ENCODE results near the gene SLC6A18. TPM values are rescaled to one million over a fixed set of nuclear protein-coding genes. Genes with fewer than 3 reads are reported as not detected.
A peak's percentile ranks its signal among the peaks of the same experiment; 100 is the strongest.

SLC6A18 gene
- total and polyA plus RNA-seq, 9 of the 15 experiments (the other 6 are each of a cell fraction or from before 2014, with no cell fraction given) = not detected

DNA sequence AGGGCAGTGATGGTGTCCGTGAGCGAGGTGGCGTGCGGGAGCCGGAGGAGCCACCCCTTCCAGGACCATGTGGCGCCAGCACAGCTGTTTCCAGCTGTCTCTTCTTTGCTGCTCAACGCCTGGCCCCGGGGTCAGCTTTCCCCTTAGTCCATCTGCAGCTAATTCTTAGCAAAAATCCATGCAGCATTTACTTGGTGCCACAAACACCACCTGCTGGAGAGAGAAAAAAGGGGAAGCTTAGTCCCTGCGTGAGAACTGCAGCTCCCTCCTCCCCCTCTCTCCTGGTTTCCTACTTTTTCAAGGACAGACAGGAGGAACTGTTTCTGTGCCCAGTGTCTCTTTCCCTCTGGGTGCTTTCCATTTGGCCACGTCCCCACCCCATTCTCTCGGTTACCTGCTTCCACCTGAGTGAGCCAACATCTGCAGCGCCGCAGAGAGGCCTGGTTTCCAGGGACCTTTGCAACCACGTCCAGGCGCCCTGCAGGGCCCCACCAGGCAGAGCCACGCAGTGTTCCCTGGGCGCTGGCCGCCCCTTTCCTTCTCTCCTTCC lies 20.4 kb upstream of the SLC6A18 start (continued):
- TF ChIP-seq TAF1 (IDR thresholded peaks at IDR 0.05; ENCODE audit: control insufficient read depth, extremely low read depth, insufficient read depth, low read length, severe bottlenecking) (no peak), MIER1 (IDR thresholded peaks at IDR 0.05; ENCODE audit: low read depth) (no peak), PHB2 (IDR thresholded peaks at IDR 0.05; ENCODE audit: low read depth) (no peak), RB1 (IDR thresholded peaks at IDR 0.05; ENCODE audit: low read depth) (peak; percentile 46; the same call in 1 of the 2 replicates), HDGF (IDR thresholded peaks at IDR 0.05) (no peak), SNIP1 (IDR thresholded peaks at IDR 0.05; ENCODE audit: low read depth) (no peak), SRF (CRISPR knock-in tag; IDR thresholded peaks at IDR 0.05) (0 out of 4 replicates have a peak, but pooled peaks of 1 of the 2 experiments have one; percentile 10), ZKSCAN3 (CRISPR knock-in tag; IDR thresholded peaks at IDR 0.05) (no peak), COPS2 (conservative IDR thresholded peaks at IDR 0.05) (no peak), FOXJ2 (tag; IDR thresholded peaks at IDR 0.05) (no peak), KLF13 (tag; IDR thresholded peaks at IDR 0.05; ENCODE audit: borderline replicate concordance, low read depth) (no peak), NFYB (IDR thresholded peaks at IDR 0.05; ENCODE audit: extremely low read depth, insufficient read length) (no peak), SMARCC2 (IDR thresholded peaks at IDR 0.05; ENCODE audit: low read depth) (no peak), FOXA3 (CRISPR knock-in tag; conservative IDR thresholded peaks at IDR 0.05 in 1 of 2, IDR thresholded peaks at IDR 0.05 in 1 of 2) (no peak), ETV5 (CRISPR knock-in tag; IDR thresholded peaks at IDR 0.05; ENCODE audit: low read depth) (no peak), ZNF699 (CRISPR knock-in tag; IDR thresholded peaks at IDR 0.05; ENCODE audit: insufficient replicate concordance) (no peak), ZNF133 (CRISPR knock-in tag; IDR thresholded peaks at IDR 0.05) (no peak), HDAC3 (IDR thresholded peaks at IDR 0.05; ENCODE audit: borderline replicate concordance, partially characterized antibody) (no peak), ZNF232 (CRISPR knock-in tag; IDR thresholded peaks at IDR 0.05) (no peak), ZNF23 (CRISPR knock-in tag; IDR thresholded peaks at IDR 0.05) (no peak)
- TF ChIP-seq, protein P1, sequence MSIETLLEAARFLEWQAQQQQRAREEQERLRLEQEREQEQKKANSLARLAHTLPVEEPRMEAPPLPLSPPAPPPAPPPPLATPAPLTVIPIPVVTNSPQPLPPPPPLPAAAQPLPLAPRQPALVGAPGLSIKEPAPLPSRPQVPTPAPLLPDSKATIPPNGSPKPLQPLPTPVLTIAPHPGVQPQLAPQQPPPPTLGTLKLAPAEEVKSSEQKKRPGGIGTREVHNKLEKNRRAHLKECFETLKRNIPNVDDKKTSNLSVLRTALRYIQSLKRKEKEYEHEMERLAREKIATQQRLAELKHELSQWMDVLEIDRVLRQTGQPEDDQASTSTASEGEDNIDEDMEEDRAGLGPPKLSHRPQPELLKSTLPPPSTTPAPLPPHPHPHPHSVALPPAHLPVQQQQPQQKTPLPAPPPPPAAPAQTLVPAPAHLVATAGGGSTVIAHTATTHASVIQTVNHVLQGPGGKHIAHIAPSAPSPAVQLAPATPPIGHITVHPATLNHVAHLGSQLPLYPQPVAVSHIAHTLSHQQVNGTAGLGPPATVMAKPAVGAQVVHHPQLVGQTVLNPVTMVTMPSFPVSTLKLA (conservative IDR thresholded peaks at IDR 0.05) = peak in 1 of 2 experiments; percentile 59; a peak in 2 of 4 replicates
- TF ChIP-seq, protein P2, sequence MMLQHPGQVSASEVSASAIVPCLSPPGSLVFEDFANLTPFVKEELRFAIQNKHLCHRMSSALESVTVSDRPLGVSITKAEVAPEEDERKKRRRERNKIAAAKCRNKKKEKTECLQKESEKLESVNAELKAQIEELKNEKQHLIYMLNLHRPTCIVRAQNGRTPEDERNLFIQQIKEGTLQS (IDR thresholded peaks at IDR 0.05) = no peak
- TF ChIP-seq, protein P2 (CRISPR knock-in tag; conservative IDR thresholded peaks at IDR 0.05) = no peak
- TF ChIP-seq, protein P3, sequence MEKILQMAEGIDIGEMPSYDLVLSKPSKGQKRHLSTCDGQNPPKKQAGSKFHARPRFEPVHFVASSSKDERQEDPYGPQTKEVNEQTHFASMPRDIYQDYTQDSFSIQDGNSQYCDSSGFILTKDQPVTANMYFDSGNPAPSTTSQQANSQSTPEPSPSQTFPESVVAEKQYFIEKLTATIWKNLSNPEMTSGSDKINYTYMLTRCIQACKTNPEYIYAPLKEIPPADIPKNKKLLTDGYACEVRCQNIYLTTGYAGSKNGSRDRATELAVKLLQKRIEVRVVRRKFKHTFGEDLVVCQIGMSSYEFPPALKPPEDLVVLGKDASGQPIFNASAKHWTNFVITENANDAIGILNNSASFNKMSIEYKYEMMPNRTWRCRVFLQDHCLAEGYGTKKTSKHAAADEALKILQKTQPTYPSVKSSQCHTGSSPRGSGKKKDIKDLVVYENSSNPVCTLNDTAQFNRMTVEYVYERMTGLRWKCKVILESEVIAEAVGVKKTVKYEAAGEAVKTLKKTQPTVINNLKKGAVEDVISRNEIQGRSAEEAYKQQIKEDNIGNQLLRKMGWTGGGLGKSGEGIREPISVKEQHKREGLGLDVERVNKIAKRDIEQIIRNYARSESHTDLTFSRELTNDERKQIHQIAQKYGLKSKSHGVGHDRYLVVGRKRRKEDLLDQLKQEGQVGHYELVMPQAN (IDR thresholded peaks at IDR 0.05; ENCODE audit: borderline replicate concordance) = no peak

Data from K562 (cell line).